Kidney capillary endothelial cell (primary cell): Measurements from ENCODE around the gene RSPO4.

Experiments used
- DNase-seq: peaks from one replicate; pipeline ENCODE4 v3.0.0-alpha.2; 2018; ENCODE audit warnings: low spot score

RSPO4 gene

GRCh38 chr20:910132-910869 lies 91.8 kb downstream of the RSPO4 start:
- no peak for DNase-seq

DNA sequence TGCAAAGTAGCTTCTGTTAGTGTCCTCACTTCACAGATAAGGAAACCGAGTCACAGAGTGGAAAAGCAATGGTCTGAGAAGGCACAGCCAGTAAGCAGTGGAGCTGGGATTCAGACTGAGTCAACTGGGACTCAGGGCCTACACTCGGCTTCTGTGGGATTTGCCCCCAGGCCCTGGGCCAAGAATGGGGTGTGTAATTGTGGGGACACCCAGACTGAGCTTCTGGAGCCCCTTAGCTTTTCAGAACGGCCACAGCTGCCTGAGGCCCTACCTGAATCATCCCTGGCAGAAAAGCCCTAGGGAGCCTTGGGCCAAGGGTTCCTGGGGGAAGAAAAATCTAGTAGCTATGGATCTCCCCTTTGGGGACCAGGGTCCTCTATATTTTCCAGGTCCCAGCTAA lies 92.5 kb downstream of the RSPO4 start:
- no peak for DNase-seq
